Keratinocyte (primary cell): ENCODE measurements around the gene PDE6G. TPM values are rescaled to one million over a fixed set of nuclear protein-coding genes. Genes with fewer than 3 reads are reported as not detected.

Experiments used
- DNase-seq: peaks from one replicate; pipeline ENCODE4 v3.0.0-alpha.2; 2011; ENCODE audit warnings: low read depth, missing footprints, low spot score
- FAIRE-seq: peaks from 2 replicates; lab custom pipeline; 2011; peaks lifted over from hg19 to GRCh38; lab: Jason Lieb, UNC
- H2AFZ ChIP-seq: 2 replicates; pipeline ENCODE4 v1.6.0; 2012; ENCODE audit warnings: low read length, control low read depth, inconsistent platforms; ENCODE audit not compliant: control insufficient read depth
- H3K27ac ChIP-seq: 2 replicates; pipeline ENCODE4 v1.5.1; 2011; ENCODE audit warnings: low read length; ENCODE audit not compliant: control insufficient read depth, insufficient read depth
- H3K27me3 ChIP-seq: 3 replicates; pipeline ENCODE4 v1.6.0; 2011; ENCODE audit warnings: low read length; ENCODE audit not compliant: control insufficient read depth, insufficient read depth; ENCODE audit errors: extremely low read depth
- H3K36me3 ChIP-seq, 2 experiments: 2 replicates in 1 of 2; 3 replicates in 1 of 2; pipeline ENCODE4 v1.5.1; 2011; ENCODE audit warnings: low read length in 2 of 2, mild to moderate bottlenecking in 1 of 2; ENCODE audit not compliant: control insufficient read depth in 2 of 2, insufficient read depth in 2 of 2; ENCODE audit errors: extremely low read depth in 1 of 2
- H3K4me1 ChIP-seq: 3 replicates; pipeline ENCODE4 v1.5.1; 2011; ENCODE audit warnings: low read length; ENCODE audit not compliant: control insufficient read depth, insufficient read depth; ENCODE audit errors: extremely low read depth
- H3K4me2 ChIP-seq: 3 replicates; pipeline ENCODE4 v1.6.0; 2011; ENCODE audit warnings: low read depth, low read length; ENCODE audit not compliant: control insufficient read depth, insufficient read depth; ENCODE audit errors: extremely low read depth
- H3K4me3 ChIP-seq, 3 experiments: fragments of 200-600 bp in 1 of 3; sonication (generic) in 1 of 3; 2 replicates in 2 of 3; 3 replicates in 1 of 3; pipeline ENCODE4 v1.5.1; 2011 to 2016; ENCODE audit warnings: low read length in 3 of 3, mild to moderate bottlenecking in 3 of 3, control low read depth in 2 of 3, inconsistent platforms in 1 of 3, low read depth in 1 of 3, mixed read lengths in 1 of 3, mixed run types in 1 of 3, moderate library complexity in 1 of 3; ENCODE audit not compliant: control insufficient read depth in 2 of 3, insufficient read depth in 2 of 3; ENCODE audit errors: extremely low read depth in 1 of 3
- H3K79me2 ChIP-seq: 2 replicates; pipeline ENCODE4 v1.6.0; 2012; ENCODE audit warnings: low read length; ENCODE audit not compliant: control insufficient read depth, insufficient read depth
- H3K9ac ChIP-seq: 3 replicates; pipeline ENCODE4 v1.6.0; 2011; ENCODE audit warnings: low read length; ENCODE audit not compliant: control insufficient read depth, insufficient read depth; ENCODE audit errors: extremely low read depth
- H3K9me1 ChIP-seq: 3 replicates; pipeline ENCODE4 v1.6.0; 2011; ENCODE audit warnings: low read length; ENCODE audit not compliant: control insufficient read depth, insufficient read depth; ENCODE audit errors: extremely low read depth
- H3K9me3 ChIP-seq: 2 replicates; pipeline ENCODE4 v1.5.1; 2012; ENCODE audit warnings: low read depth, low read length; ENCODE audit not compliant: control insufficient read depth
- H4K20me1 ChIP-seq: 3 replicates; pipeline ENCODE4 v1.6.0; 2011; ENCODE audit warnings: low read length; ENCODE audit not compliant: control insufficient read depth, insufficient read depth; ENCODE audit errors: extremely low read depth
- CTCF ChIP-seq, 3 experiments: IDR thresholded peaks in 1 of 3; conservative IDR thresholded peaks in 1 of 3; optimal IDR thresholded peaks in 1 of 3; 2 replicates in 2 of 3; 3 replicates in 1 of 3; pipeline versions ENCODE3 to v1.5.1; 2011; ENCODE audit warnings: low read length in 3 of 3, mild to moderate bottlenecking in 3 of 3, moderate library complexity in 2 of 3, control low read depth in 1 of 3, inconsistent platforms in 1 of 3; ENCODE audit not compliant: insufficient read depth in 2 of 3; ENCODE audit errors: extremely low read depth in 1 of 3
- EZH2 ChIP-seq: IDR thresholded peaks from one replicate; pipeline ENCODE4 v1.6.1; 2012; ENCODE audit warnings: inconsistent platforms, mild to moderate bottlenecking, low read length, moderate library complexity
- dilution Hi-C: fragments of 300-500 bp; cut with MboI; formaldehyde crosslinking; loops from one replicate; pipeline ENCODE4 v1.7.0; 2020; ENCODE audit warnings: low sequenced_read_pairs; ENCODE audit not compliant: extremely low pct_ligation_motif_present
- polyA plus RNA-seq, 5 experiments: library from polyadenylated mRNA; depleted of rRNA in 3 of 5; stranded (reverse) in 3 of 5; stranded (forward) in 1 of 5; unstranded in 1 of 5; fragments of >200 nt; gene quantifications; 1 replicate in 1 of 5; 2 replicates in 3 of 5; 3 replicates in 1 of 5; pipeline versions ENCODE4 v1.2.1 to v1.2.3, GENCODE V29; 2011 to 2012; ENCODE audit warnings: missing spikeins in 2 of 5, low read depth in 1 of 5, low replicate concordance in 1 of 5

Gene PDE6G
- polyA plus RNA-seq, 1 donor (not counting 4 experiments of a cell fraction or from before 2014, with no cell fraction given), result not detected

GRCh38 chr17:81672954-81673353 is 16.6 kb upstream of the PDE6G start:
- no peaks in the 10 kb centered on the region for H3K9me3 ChIP-seq
- H3K36me3 ChIP-seq, result peaks cover 38 to 44% of the 10 kb centered on the region in 2 experiments
- H3K9ac ChIP-seq, result no peak overlapping the region
- no peaks in the 10 kb centered on the region for H4K20me1 ChIP-seq
- no peak overlapping the region for H3K4me2 ChIP-seq
- FAIRE-seq, result no peak
- dilution Hi-C loops, result no loop called here
- peaks cover 11% of the 10 kb centered on the region for H3K4me1 ChIP-seq
- H2AFZ ChIP-seq, result no peak overlapping the region
- H3K4me3 ChIP-seq, result no peak overlapping the region
- no peaks in the 10 kb centered on the region for H3K9me1 ChIP-seq
- TF ChIP-seq CTCF (optimal IDR thresholded peaks at IDR 0.05 in 1 of 3, IDR thresholded peaks at IDR 0.05 in 1 of 3, conservative IDR thresholded peaks at IDR 0.05 in 1 of 3; ENCODE audit: extremely low read depth in 1 of 3, insufficient read depth in 2 of 3, low read length in 3 of 3), result no peak
- no peak for TF ChIP-seq EZH2
- peaks cover 24% of the 10 kb centered on the region for H3K79me2 ChIP-seq
- no peaks in the 10 kb centered on the region for H3K27me3 ChIP-seq
- DNase-seq, result no peak
- H3K27ac ChIP-seq, result no peak overlapping the region

GRCh38 chr17:81672504-81672903 is 16.2 kb upstream of the PDE6G start:
- Histone ChIP-seq H3K9me1 (no peaks in the 10 kb centered on the region), H3K9ac (no peak overlapping the region), H3K4me2 (no peak overlapping the region), H3K27me3 (no peaks in the 10 kb centered on the region), H3K9me3 (no peaks in the 10 kb centered on the region), H3K4me1 (peaks cover 15% of the 10 kb centered on the region), H3K36me3 (peaks cover 38 to 44% of the 10 kb centered on the region in 2 experiments), H3K4me3 (no peak overlapping the region), H3K27ac (no peak overlapping the region), H3K79me2 (peaks cover 28% of the 10 kb centered on the region), H2AFZ (no peak overlapping the region), H4K20me1 (no peaks in the 10 kb centered on the region)
- no peak for TF ChIP-seq EZH2
- TF ChIP-seq CTCF (optimal IDR thresholded peaks at IDR 0.05 in 1 of 3, IDR thresholded peaks at IDR 0.05 in 1 of 3, conservative IDR thresholded peaks at IDR 0.05 in 1 of 3; ENCODE audit: extremely low read depth in 1 of 3, insufficient read depth in 2 of 3, low read length in 3 of 3), result no peak
- no peak for DNase-seq
- FAIRE-seq, result no peak
- dilution Hi-C loops, result no loop called here
